22Rv1 (cell line): Measurements from ENCODE around the gene LRRC28.

Experiments used
- H3K27ac ChIP-seq: fragments of 450-650 bp; 2 replicates; pipeline ENCODE4 v1.5.1; 2017
- ZFX ChIP-seq: fragments of 450-650 bp; IDR thresholded peaks from 2 replicates; pipeline ENCODE4 v1.6.1; 2017; ENCODE audit warnings: antibody characterized with exemption, borderline replicate concordance
- TF ChIP-seq, protein P1 (sequence below): fragments of 450-650 bp; IDR thresholded peaks from 2 replicates; pipeline ENCODE4 v1.5.1; 2017; ENCODE audit warnings: mild to moderate bottlenecking

The LRRC28 gene

DNA sequence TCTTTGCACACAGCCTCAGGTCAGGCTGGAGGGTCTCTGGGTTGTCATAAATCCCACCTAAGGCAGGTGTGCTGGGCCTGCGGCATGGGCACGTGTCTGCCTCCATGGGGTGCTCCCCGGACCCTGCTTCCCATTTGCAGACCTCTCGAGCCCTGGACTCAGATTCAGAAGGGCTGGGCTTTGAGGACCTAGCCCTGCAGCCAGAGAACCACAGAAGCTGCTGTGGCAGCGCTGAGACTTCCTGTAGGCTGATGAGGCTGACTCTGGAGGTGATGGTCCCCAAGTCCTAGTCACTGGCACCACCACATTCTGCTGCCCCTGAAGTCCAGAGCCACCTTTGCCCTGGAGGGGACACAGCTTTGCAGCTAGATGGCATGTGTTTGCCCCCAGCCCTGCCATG, 156.4 kb downstream of the LRRC28 start:
- no peak overlapping the region for H3K27ac ChIP-seq
- TF ChIP-seq ZFX = no peak
- TF ChIP-seq, protein P1, sequence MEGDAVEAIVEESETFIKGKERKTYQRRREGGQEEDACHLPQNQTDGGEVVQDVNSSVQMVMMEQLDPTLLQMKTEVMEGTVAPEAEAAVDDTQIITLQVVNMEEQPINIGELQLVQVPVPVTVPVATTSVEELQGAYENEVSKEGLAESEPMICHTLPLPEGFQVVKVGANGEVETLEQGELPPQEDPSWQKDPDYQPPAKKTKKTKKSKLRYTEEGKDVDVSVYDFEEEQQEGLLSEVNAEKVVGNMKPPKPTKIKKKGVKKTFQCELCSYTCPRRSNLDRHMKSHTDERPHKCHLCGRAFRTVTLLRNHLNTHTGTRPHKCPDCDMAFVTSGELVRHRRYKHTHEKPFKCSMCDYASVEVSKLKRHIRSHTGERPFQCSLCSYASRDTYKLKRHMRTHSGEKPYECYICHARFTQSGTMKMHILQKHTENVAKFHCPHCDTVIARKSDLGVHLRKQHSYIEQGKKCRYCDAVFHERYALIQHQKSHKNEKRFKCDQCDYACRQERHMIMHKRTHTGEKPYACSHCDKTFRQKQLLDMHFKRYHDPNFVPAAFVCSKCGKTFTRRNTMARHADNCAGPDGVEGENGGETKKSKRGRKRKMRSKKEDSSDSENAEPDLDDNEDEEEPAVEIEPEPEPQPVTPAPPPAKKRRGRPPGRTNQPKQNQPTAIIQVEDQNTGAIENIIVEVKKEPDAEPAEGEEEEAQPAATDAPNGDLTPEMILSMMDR = no peak

DNA sequence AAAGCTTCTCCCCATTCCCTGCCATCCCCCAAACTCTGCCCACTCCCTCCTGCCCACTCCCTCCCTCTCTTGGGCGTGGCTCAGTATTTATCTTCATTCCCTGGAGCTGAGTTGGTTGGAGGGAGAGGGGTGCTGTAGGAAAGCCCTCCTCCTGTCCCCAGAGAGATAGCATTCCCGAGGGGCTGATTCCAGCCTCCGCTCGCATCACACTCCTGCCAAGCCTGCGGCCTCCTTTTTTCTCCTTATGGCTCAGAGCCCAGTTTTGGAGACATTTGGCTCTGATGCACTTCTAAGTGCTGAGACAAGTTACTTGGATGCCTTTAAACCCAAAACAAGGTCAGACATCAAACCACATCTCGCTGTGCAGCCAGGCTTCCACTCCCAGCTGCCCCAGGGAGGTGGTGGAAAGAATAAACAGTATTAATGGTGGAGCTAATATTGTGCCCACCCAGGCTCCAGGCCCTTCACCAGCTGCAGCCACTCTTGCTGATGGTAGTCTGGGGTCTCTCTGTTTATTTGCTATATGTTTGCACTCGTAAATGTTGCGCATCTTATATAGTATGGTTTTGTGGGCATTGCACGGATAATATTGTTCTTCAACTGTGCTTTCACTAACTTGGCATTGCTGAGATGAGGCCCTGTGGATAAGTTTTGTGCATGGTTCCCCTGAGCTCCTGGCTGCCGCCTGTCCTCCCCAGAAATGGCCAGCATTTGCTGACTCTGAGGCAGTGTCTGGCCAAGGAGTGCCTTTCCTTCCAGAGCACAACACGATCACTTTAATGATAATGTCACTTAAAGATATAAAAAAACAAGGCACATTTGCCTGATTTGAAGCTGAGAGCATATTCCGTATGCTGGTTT, 157.2 kb downstream of the LRRC28 start:
- no peak overlapping the region for H3K27ac ChIP-seq
- no peak for TF ChIP-seq ZFX
- TF ChIP-seq, protein P1 = no peak

DNA sequence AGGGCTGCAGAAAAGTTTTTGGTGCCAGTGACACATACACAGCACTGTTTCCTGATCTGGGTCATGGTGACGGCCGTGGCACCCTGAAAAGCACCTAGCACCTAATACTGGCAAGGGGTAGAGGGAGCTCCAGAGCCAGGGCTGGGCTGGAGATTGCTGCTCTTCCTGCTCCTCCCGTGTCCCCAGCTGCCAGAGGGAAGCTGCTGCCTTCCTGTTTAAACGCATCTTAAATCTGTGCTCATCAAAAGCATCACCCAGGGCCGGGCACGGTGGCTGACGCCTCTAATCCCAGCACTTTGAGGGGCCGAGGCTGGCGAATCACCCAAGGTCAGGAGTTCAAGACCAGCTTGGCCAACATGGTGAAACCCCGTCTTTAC, 157.8 kb downstream of the LRRC28 start:
- no peak overlapping the region for H3K27ac ChIP-seq
- TF ChIP-seq ZFX = no peak
- TF ChIP-seq, protein P1 = no peak

DNA sequence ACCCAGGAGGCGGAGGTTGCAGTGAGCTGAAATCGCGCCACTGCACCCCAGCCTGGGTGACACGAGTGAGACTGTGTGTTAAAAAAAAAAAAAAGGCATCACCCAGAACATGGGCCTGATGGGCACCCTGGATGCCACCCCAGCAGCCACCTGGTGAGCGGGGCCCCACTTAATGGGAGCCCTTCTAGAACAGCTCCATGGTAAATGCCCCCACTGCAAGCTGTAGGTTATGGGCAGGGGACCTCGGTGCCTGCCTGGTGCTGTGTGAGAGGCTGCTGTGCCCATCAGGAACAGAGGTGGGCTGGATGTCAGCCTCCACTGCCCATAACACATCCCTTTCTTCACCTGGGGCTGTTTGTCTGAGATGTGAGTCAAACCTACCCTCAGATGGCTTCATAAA, 158.3 kb downstream of the LRRC28 start:
- no peak for TF ChIP-seq ZFX
- TF ChIP-seq, protein P1 = no peak
- H3K27ac ChIP-seq = no peak overlapping the region

DNA sequence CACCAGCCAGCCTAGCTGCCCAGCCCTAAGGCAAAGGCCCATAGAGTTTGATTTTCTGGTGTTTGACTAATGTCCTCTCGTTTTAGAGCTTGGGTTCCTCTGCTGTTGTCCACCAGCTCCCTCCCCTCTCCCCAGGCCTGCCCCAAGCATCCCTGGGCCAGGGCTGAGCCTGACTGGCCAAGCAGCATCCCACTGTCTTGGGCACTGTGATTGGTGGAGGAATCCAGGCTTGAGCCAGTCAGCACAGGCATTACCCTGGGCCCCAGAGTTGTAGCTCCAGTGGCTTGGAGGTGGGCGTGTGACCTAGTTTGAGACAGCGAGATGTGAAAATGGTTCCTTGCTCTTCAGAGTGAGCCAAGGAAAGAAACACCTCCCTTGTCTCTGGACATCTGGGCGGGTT, 159.2 kb downstream of the LRRC28 start:
- TF ChIP-seq ZFX = no peak
- TF ChIP-seq, protein P1 = no peak
- H3K27ac ChIP-seq = no peak overlapping the region

DNA sequence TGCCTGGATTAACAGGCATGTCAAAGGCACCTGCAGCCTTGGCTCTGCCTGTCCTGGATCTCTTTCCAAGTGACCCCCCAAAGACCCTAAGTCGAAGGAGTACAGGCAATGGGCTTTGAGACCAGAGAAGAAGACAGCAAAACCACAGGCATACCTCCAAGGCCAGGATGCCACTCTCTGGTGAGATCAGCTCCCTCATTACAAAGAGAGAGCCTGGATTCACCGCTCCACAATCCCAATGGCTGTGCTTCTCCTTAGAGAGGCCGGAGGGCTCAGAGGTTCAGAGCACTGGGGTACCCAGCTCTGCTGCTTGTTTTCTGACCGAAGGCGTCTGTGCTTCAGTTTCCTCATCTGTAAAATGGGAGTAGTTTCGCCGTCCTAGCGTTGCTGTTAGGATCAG, 160.0 kb downstream of the LRRC28 start:
- no peak overlapping the region for H3K27ac ChIP-seq
- TF ChIP-seq ZFX = no peak
- TF ChIP-seq, protein P1 = no peak

DNA sequence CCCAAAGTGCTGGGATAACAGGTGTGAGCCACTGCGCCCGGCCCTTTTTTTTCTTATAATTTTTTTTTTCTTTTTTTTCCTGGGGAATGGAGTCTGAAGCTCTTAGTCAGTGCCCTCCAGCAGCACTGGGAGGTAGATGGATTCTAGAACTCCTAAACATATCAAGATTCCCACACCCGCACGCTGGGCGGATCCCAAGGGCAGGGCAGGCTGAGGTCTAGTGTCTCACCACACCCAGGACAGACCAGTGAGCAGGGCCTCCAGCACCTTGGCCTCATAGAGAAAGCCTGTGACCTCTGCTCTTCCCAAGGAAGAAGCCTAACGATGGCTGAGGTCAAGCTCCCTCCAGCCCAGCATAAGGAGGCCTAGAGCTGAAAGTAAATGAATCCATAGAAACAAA, 160.8 kb downstream of the LRRC28 start:
- TF ChIP-seq, protein P1 = no peak
- TF ChIP-seq ZFX = no peak
- no peak overlapping the region for H3K27ac ChIP-seq
